HepG2 (cell line): ENCODE results near the gene GPR152. TPM values are rescaled to one million over a fixed set of nuclear protein-coding genes. Genes with fewer than 3 reads are reported as not detected.
A peak's percentile ranks its signal among the peaks of the same experiment; 100 is the strongest.

Source experiments
- ARNT2 ChIP-seq: sonication (generic); formaldehyde crosslinking; IDR thresholded peaks from 2 replicates; pipeline ENCODE4 v1.8.0; 2022; ENCODE audit warnings: mild to moderate bottlenecking, low read depth, missing genetic modification reagents, moderate library complexity
- CBX5 ChIP-seq: sonication (generic); formaldehyde crosslinking; IDR thresholded peaks from 2 replicates; pipeline ENCODE4 v1.4.0; 2020; ENCODE audit warnings: missing genetic modification reagents, borderline replicate concordance
- CERS6 ChIP-seq: sonication (generic); formaldehyde crosslinking; IDR thresholded peaks from 2 replicates; pipeline ENCODE4 v1.5.0; 2020; ENCODE audit warnings: missing genetic modification reagents
- FIP1L1 ChIP-seq: fragments of 200-400 bp; formaldehyde crosslinking; IDR thresholded peaks from 2 replicates; pipeline ENCODE4 v1.6.1; 2018; ENCODE audit warnings: low read depth, mild to moderate bottlenecking, low read length, moderate library complexity, borderline replicate concordance; ENCODE audit not compliant: insufficient read depth
- FOXA3 ChIP-seq: IDR thresholded peaks from 2 replicates; pipeline ENCODE4 v1.6.1; 2016; ENCODE audit warnings: missing genetic modification reagents, missing compliant biosample characterization
- HCFC1 ChIP-seq: fragments of 150-350 bp; IDR thresholded peaks from 2 replicates; pipeline ENCODE4 v1.6.1; 2014; ENCODE audit warnings: low read depth, low read length
- HDAC1 ChIP-seq: sonication (generic); formaldehyde crosslinking; IDR thresholded peaks from 2 replicates; pipeline ENCODE4 v1.5.1; 2020; ENCODE audit warnings: mild to moderate bottlenecking, missing genetic modification reagents
- HNRNPLL ChIP-seq: fragments of 200-400 bp; formaldehyde crosslinking; IDR thresholded peaks from 2 replicates; pipeline ENCODE4 v1.6.1; 2017; ENCODE audit warnings: mild to moderate bottlenecking, low read depth, low read length; ENCODE audit not compliant: poor library complexity, severe bottlenecking
- MEIS1 ChIP-seq: sonication (generic); formaldehyde crosslinking; IDR thresholded peaks from 2 replicates; pipeline ENCODE4 v1.9.0; 2021; ENCODE audit warnings: mild to moderate bottlenecking, missing genetic modification reagents, moderate library complexity, borderline replicate concordance
- POLR2G ChIP-seq: fragments of 200-400 bp; formaldehyde crosslinking; IDR thresholded peaks from 2 replicates; pipeline ENCODE4 v1.6.1; 2018; ENCODE audit warnings: mild to moderate bottlenecking, low read depth, low read length, moderate library complexity
- SKIL ChIP-seq: sonication (generic); formaldehyde crosslinking; IDR thresholded peaks from 2 replicates; pipeline ENCODE4 v1.8.0; 2022; ENCODE audit warnings: missing genetic modification reagents, mild to moderate bottlenecking, moderate library complexity, borderline replicate concordance
- SP140L ChIP-seq: sonication (generic); formaldehyde crosslinking; IDR thresholded peaks from 2 replicates; pipeline ENCODE4 v1.4.0; 2020; ENCODE audit warnings: missing genetic modification reagents, borderline replicate concordance
- TERF1 ChIP-seq: sonication (generic); formaldehyde crosslinking; IDR thresholded peaks from 2 replicates; pipeline ENCODE4 v1.8.0; 2022; ENCODE audit warnings: mild to moderate bottlenecking, missing genetic modification reagents, moderate library complexity
- ZBTB43 ChIP-seq: sonication (generic); formaldehyde crosslinking; conservative IDR thresholded peaks from 2 replicates; pipeline ENCODE4 v1.4.0; 2020; ENCODE audit warnings: missing genetic modification reagents
- ZMYM4 ChIP-seq: sonication (generic); formaldehyde crosslinking; IDR thresholded peaks from 2 replicates; pipeline ENCODE4 v1.8.1; 2023; ENCODE audit warnings: mild to moderate bottlenecking, missing genetic modification reagents
- ZNF3 ChIP-seq: IDR thresholded peaks from 2 replicates; pipeline ENCODE4 v1.7.0; 2017; ENCODE audit warnings: inconsistent platforms
- ZNF326 ChIP-seq: sonication (generic); formaldehyde crosslinking; IDR thresholded peaks from 2 replicates; pipeline ENCODE4 v1.4.0; 2020; ENCODE audit warnings: missing genetic modification reagents, borderline replicate concordance
- ZNF570 ChIP-seq: sonication (generic); formaldehyde crosslinking; IDR thresholded peaks from 2 replicates; pipeline ENCODE4 v1.4.0; 2020; ENCODE audit warnings: mild to moderate bottlenecking, missing genetic modification reagents, borderline replicate concordance
- ZNF775 ChIP-seq: sonication (generic); formaldehyde crosslinking; IDR thresholded peaks from 2 replicates; pipeline ENCODE4 v1.4.0; 2020; ENCODE audit warnings: missing genetic modification reagents, mild to moderate bottlenecking, moderate library complexity, borderline replicate concordance
- ZNF883 ChIP-seq: sonication (generic); formaldehyde crosslinking; IDR thresholded peaks from 2 replicates; pipeline ENCODE4 v1.5.1; 2020; ENCODE audit warnings: mild to moderate bottlenecking, missing genetic modification reagents; ENCODE audit errors: not compliant biosample characterization
- ZSCAN21 ChIP-seq: sonication (generic); formaldehyde crosslinking; IDR thresholded peaks from 2 replicates; pipeline ENCODE4 v1.8.0; 2022; ENCODE audit warnings: mild to moderate bottlenecking, missing genetic modification reagents, moderate library complexity, borderline replicate concordance
- polyA plus RNA-seq, 8 experiments: library from polyadenylated mRNA; depleted of rRNA in 3 of 8; stranded (reverse) in 7 of 8; unstranded in 1 of 8; fragments of >200 nt; fragmentation: Illumina TruSeq in 4 of 8; extraction: Trizol in 4 of 8; gene quantifications; 2 replicates each; pipeline versions ENCODE4 v1.2.1 to v1.2.3, GENCODE V29; 2011 to 2016; ENCODE audit warnings: low read depth in 4 of 8, missing spikeins in 1 of 8, mixed read lengths in 1 of 8; ENCODE audit not compliant: insufficient read depth in 1 of 8
- total RNA-seq, 5 experiments: library from RNA; depleted of rRNA; stranded (reverse); fragments of >200 nt; fragmentation: Illumina TruSeq; extraction: Trizol; gene quantifications; 2 replicates each; pipeline ENCODE4 v1.2.3, GENCODE V29; 2016; ENCODE audit warnings: low read depth in 1 of 5

Gene GPR152
- total and polyA plus RNA-seq, 2 of the 13 experiments (the other 11 are each of a cell fraction or from before 2014, with no cell fraction given), result not detected

- TF ChIP-seq ZNF570 (CRISPR knock-in tag) (no peak), ZSCAN21 (CRISPR knock-in tag) (0 out of 2 replicates have a peak, but pooled peaks have one; percentile 57), FOXA3 (no peak), ZNF883 (CRISPR knock-in tag) (no peak), SP140L (CRISPR knock-in tag) (no peak), TERF1 (no peak), CBX5 (no peak), POLR2G (0 out of 2 replicates have a peak, but pooled peaks have one; percentile 27), HDAC1 (CRISPR knock-in tag) (no peak), ZNF3 (CRISPR knock-in tag) (no peak), MEIS1 (CRISPR knock-in tag) (no peak), CERS6 (CRISPR knock-in tag) (no peak), ZMYM4 (CRISPR knock-in tag) (0 out of 2 replicates have a peak, but pooled peaks have one; percentile 13), HNRNPLL (peak; percentile 88), ARNT2 (CRISPR knock-in tag) (peak; percentile 53; the same call in 1 of the 2 replicates), SKIL (no peak), HCFC1 (no peak), ZNF775 (CRISPR knock-in tag) (no peak), FIP1L1 (no peak), ZBTB43 (CRISPR knock-in tag) (peak; percentile 64; the same call in 1 of the 2 replicates), ZNF326 (CRISPR knock-in tag) (no peak)
These were observed 31.7 kb downstream of the GPR152 start (continued) for GRCh38 chr11:67420646-67421429.
